ENCODE results near the gene GNGT2. TPM values are rescaled to one million over a fixed set of nuclear protein-coding genes. Genes with fewer than 3 reads are reported as not detected.

GNGT2 gene
- polyA plus RNA-seq, 1 donor from 2014 or later = not detected

GRCh38 chr17:49224997-49225337 lies 14.6 kb upstream of the GNGT2 start:
- Histone ChIP-seq H2AFZ (ENCODE audit: low read depth, low read length) (no peak overlapping the region), H3K9ac (ENCODE audit: low read length) (no peak overlapping the region), H4K20me1 (ENCODE audit: insufficient read depth) (no peaks in the 10 kb centered on the region), H3F3A (ENCODE audit: insufficient read depth, low read length, poor library complexity, severe bottlenecking) (no peaks in the 10 kb centered on the region), H3K4me2 (ENCODE audit: low read length) (no peak overlapping the region), H3K27ac (ENCODE audit: low read length) (no peak overlapping the region), H3K4me3 (ENCODE audit: low read length) (peak overlapping the region; percentile 56), H3K79me2 (replicated peaks; ENCODE audit: insufficient read depth, low read length) (no peaks in the 10 kb centered on the region), H3K9me3 (ENCODE audit: low read length) (no peaks in the 10 kb centered on the region), H3K36me3 (ENCODE audit: insufficient read depth, low read length) (no peaks in the 10 kb centered on the region), H3K27me3 (ENCODE audit: insufficient read depth, low read depth, low read length) (peaks cover 80% of the 10 kb centered on the region), H3K9me2 (ENCODE audit: insufficient read depth, low read length) (no peaks in the 10 kb centered on the region)
- no peak for TF ChIP-seq RAD21 (conservative IDR thresholded peaks at IDR 0.05)

GRCh38 chr17:49224198-49224996 lies 14.0 kb upstream of the GNGT2 start:
- H3F3A ChIP-seq (ENCODE audit: insufficient read depth, low read length, poor library complexity, severe bottlenecking) = no peaks in the 10 kb centered on the region
- peaks cover 74% of the 10 kb centered on the region for H3K27me3 ChIP-seq (ENCODE audit: insufficient read depth, low read depth, low read length)
- H3K9me2 ChIP-seq (ENCODE audit: insufficient read depth, low read length) = no peaks in the 10 kb centered on the region
- H3K9ac ChIP-seq (ENCODE audit: low read length) = no peak overlapping the region
- peak overlapping the region; percentile 56 for H3K4me3 ChIP-seq (ENCODE audit: low read length)
- no peak overlapping the region for H3K27ac ChIP-seq (ENCODE audit: low read length)
- H3K4me2 ChIP-seq (ENCODE audit: low read length) = no peak overlapping the region
- no peaks in the 10 kb centered on the region for H3K79me2 ChIP-seq (replicated peaks; ENCODE audit: insufficient read depth, low read length)
- H4K20me1 ChIP-seq (ENCODE audit: insufficient read depth) = no peaks in the 10 kb centered on the region
- TF ChIP-seq EZH2 (IDR thresholded peaks at IDR 0.05; ENCODE audit: borderline replicate concordance, insufficient read depth, low read length, poor library complexity, severe bottlenecking) = peak; percentile 71
- no peak for TF ChIP-seq POLR2AphosphoS5 (IDR thresholded peaks at IDR 0.05)
- TF ChIP-seq, protein P1, sequence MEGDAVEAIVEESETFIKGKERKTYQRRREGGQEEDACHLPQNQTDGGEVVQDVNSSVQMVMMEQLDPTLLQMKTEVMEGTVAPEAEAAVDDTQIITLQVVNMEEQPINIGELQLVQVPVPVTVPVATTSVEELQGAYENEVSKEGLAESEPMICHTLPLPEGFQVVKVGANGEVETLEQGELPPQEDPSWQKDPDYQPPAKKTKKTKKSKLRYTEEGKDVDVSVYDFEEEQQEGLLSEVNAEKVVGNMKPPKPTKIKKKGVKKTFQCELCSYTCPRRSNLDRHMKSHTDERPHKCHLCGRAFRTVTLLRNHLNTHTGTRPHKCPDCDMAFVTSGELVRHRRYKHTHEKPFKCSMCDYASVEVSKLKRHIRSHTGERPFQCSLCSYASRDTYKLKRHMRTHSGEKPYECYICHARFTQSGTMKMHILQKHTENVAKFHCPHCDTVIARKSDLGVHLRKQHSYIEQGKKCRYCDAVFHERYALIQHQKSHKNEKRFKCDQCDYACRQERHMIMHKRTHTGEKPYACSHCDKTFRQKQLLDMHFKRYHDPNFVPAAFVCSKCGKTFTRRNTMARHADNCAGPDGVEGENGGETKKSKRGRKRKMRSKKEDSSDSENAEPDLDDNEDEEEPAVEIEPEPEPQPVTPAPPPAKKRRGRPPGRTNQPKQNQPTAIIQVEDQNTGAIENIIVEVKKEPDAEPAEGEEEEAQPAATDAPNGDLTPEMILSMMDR (IDR thresholded peaks at IDR 0.05; ENCODE audit: poor library complexity, severe bottlenecking) = no peak
- TF ChIP-seq EP300 (conservative IDR thresholded peaks at IDR 0.05; ENCODE audit: poor library complexity, severe bottlenecking) = no peak
- no peaks in the 10 kb centered on the region for H3K36me3 ChIP-seq (ENCODE audit: insufficient read depth, low read length)
- H2AFZ ChIP-seq (ENCODE audit: low read depth, low read length) = no peak overlapping the region
- H3K9me3 ChIP-seq (ENCODE audit: low read length) = no peaks in the 10 kb centered on the region

DNA sequence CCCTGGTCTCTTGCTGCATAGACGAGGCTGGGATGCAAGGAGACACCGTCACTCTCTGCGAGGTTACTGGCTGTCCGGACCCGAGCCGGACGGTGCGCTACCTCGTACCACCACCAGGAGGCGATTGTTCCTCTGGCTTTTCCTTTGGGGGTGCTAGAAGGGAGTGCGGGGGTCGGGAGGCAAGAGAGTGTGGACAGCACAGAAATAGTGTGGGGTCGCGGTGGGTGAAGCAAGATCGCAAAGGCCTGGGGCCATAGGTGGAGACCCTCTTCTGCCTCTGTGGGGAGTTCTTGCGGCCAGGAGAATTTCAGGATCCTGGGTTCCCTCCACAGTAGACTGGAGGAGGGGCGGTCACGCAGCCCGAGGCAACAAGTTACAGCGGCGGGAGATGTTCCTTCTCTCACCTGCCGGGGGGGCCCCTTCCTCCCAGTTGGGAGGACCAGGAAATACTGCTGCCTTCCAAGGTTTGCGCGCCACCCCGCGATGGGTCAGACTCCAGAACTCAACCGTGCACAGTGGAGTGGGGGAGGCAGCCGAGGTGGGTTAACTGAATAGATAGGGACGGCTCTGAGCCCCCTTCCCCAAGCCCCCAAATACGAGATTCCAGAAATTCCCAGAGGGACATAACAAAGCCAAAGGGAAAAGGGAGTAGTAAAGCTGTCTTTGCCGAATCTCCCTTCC lies 13.3 kb upstream of the GNGT2 start:
- peak; percentile 38 for TF ChIP-seq RAD21 (conservative IDR thresholded peaks at IDR 0.05)
- TF ChIP-seq, protein P2, sequence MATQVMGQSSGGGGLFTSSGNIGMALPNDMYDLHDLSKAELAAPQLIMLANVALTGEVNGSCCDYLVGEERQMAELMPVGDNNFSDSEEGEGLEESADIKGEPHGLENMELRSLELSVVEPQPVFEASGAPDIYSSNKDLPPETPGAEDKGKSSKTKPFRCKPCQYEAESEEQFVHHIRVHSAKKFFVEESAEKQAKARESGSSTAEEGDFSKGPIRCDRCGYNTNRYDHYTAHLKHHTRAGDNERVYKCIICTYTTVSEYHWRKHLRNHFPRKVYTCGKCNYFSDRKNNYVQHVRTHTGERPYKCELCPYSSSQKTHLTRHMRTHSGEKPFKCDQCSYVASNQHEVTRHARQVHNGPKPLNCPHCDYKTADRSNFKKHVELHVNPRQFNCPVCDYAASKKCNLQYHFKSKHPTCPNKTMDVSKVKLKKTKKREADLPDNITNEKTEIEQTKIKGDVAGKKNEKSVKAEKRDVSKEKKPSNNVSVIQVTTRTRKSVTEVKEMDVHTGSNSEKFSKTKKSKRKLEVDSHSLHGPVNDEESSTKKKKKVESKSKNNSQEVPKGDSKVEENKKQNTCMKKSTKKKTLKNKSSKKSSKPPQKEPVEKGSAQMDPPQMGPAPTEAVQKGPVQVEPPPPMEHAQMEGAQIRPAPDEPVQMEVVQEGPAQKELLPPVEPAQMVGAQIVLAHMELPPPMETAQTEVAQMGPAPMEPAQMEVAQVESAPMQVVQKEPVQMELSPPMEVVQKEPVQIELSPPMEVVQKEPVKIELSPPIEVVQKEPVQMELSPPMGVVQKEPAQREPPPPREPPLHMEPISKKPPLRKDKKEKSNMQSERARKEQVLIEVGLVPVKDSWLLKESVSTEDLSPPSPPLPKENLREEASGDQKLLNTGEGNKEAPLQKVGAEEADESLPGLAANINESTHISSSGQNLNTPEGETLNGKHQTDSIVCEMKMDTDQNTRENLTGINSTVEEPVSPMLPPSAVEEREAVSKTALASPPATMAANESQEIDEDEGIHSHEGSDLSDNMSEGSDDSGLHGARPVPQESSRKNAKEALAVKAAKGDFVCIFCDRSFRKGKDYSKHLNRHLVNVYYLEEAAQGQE (IDR thresholded peaks at IDR 0.05; ENCODE audit: borderline replicate concordance) = no peak
- no peak for TF ChIP-seq EP300 (conservative IDR thresholded peaks at IDR 0.05; ENCODE audit: poor library complexity, severe bottlenecking)
- TF ChIP-seq, protein P1 (IDR thresholded peaks at IDR 0.05; ENCODE audit: poor library complexity, severe bottlenecking) = peak; percentile 66
- peak; percentile 53 for TF ChIP-seq SMC3 (conservative IDR thresholded peaks at IDR 0.05; ENCODE audit: poor library complexity)
- no peak for TF ChIP-seq MXI1 (conservative IDR thresholded peaks at IDR 0.05; ENCODE audit: poor library complexity, severe bottlenecking)
- H3K9me3 ChIP-seq (ENCODE audit: low read length) = no peaks in the 10 kb centered on the region
- H2AFZ ChIP-seq (ENCODE audit: low read depth, low read length) = no peak overlapping the region
- H3K9ac ChIP-seq (ENCODE audit: low read length) = no peak overlapping the region
- H3K4me2 ChIP-seq (ENCODE audit: low read length) = no peak overlapping the region
- no peak overlapping the region for H3K27ac ChIP-seq (ENCODE audit: low read length)
- no peaks in the 10 kb centered on the region for H4K20me1 ChIP-seq (ENCODE audit: insufficient read depth)
- H3K9me2 ChIP-seq (ENCODE audit: insufficient read depth, low read length) = no peaks in the 10 kb centered on the region
- H3K4me3 ChIP-seq (ENCODE audit: low read length) = peak overlapping the region; percentile 56
- H3K79me2 ChIP-seq (replicated peaks; ENCODE audit: insufficient read depth, low read length) = no peaks in the 10 kb centered on the region
- H3K36me3 ChIP-seq (ENCODE audit: insufficient read depth, low read length) = no peaks in the 10 kb centered on the region
- H3K27me3 ChIP-seq (ENCODE audit: insufficient read depth, low read depth, low read length) = peaks cover 66% of the 10 kb centered on the region
- no peaks in the 10 kb centered on the region for H3F3A ChIP-seq (ENCODE audit: insufficient read depth, low read length, poor library complexity, severe bottlenecking)

Data from neural cell (in vitro differentiated cells).